Sigmoid colon (tissue), 4 donors: Measurements from ENCODE around the gene PLEKHB1.

Source experiments
- EP300 ChIP-seq, 4 donors: sonication (generic); formaldehyde crosslinking; IDR thresholded peaks; one replicate each; pipeline ENCODE4 v1.6.1; 2017; ENCODE audit warnings: antibody characterized with exemption in 4 of 4
- POLR2AphosphoS5 ChIP-seq, 4 donors: sonication (generic); formaldehyde crosslinking; IDR thresholded peaks; one replicate each; pipeline ENCODE4 v1.6.1; 2017; ENCODE audit warnings: antibody characterized with exemption in 4 of 4
- TF ChIP-seq, protein P1 (sequence below), 4 experiments: fragments of 450-650 bp in 3 of 4; fragments of 200-600 bp in 1 of 4; IDR thresholded peaks; one replicate each; pipeline ENCODE4 v1.5.1; 2016 to 2019; ENCODE audit warnings: antibody characterized with exemption in 4 of 4, mild to moderate bottlenecking in 3 of 4, moderate library complexity in 2 of 4

DNA sequence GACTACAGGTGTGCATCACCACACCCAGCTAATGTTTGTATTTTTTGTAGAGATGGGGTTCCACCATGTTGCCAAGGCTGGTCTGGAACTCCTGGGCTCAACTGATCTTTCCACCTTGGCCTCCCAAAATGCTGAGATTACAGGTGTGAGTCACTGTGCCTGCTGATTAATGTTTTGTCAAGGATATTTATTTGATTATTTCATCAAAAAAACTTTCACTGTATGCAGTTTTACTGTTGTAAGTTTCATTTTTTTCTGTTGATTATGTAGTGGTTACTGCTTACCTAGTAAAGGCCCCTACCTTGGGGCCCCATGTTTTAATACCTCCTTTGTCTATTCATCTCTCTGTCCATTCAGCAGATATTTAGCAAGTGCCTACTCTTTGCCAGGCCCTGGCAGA, 31.8 kb upstream of the PLEKHB1 start:
- TF ChIP-seq, protein P1, sequence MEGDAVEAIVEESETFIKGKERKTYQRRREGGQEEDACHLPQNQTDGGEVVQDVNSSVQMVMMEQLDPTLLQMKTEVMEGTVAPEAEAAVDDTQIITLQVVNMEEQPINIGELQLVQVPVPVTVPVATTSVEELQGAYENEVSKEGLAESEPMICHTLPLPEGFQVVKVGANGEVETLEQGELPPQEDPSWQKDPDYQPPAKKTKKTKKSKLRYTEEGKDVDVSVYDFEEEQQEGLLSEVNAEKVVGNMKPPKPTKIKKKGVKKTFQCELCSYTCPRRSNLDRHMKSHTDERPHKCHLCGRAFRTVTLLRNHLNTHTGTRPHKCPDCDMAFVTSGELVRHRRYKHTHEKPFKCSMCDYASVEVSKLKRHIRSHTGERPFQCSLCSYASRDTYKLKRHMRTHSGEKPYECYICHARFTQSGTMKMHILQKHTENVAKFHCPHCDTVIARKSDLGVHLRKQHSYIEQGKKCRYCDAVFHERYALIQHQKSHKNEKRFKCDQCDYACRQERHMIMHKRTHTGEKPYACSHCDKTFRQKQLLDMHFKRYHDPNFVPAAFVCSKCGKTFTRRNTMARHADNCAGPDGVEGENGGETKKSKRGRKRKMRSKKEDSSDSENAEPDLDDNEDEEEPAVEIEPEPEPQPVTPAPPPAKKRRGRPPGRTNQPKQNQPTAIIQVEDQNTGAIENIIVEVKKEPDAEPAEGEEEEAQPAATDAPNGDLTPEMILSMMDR (IDR thresholded peaks at IDR 0.05), result no peak
- TF ChIP-seq EP300 (IDR thresholded peaks at IDR 0.05) (no peak), POLR2AphosphoS5 (IDR thresholded peaks at IDR 0.05) (no peak)
